ENCODE results near the gene SMCHD1.

SMCHD1 gene

GRCh38 chr18:2655178-2655953, at the start of gene SMCHD1:
SMCHD1 (plus strand) TSS chr18:2655726; CDS start chr18:2656076, 350 bp downstream.
- peak; percentile 86 for DNase-seq (ENCODE audit: low spot score)

- no peak for DNase-seq (ENCODE audit: low spot score)
Observed at GRCh38 chr18:2606335-2606734, 49.2 kb upstream of the SMCHD1 start.

- no peak for DNase-seq (ENCODE audit: low spot score)
Observed at GRCh38 chr18:2609604-2610003, 45.9 kb upstream of the SMCHD1 start.

GRCh38 chr18:2610549-2610948, 45.0 kb upstream of the SMCHD1 start:
- no peak for DNase-seq (ENCODE audit: low spot score)

- DNase-seq (ENCODE audit: low spot score) = no peak
Observed at GRCh38 chr18:2612996-2613395, 42.5 kb upstream of the SMCHD1 start.

GRCh38 chr18:2617401-2617998, 38.0 kb upstream of the SMCHD1 start:
- no peak for DNase-seq (ENCODE audit: low spot score)

- DNase-seq (ENCODE audit: low spot score) = no peak
Observed at GRCh38 chr18:2618009-2618408, 37.5 kb upstream of the SMCHD1 start.

- no peak for DNase-seq (ENCODE audit: low spot score)
Observed at GRCh38 chr18:2625217-2625616, 30.3 kb upstream of the SMCHD1 start.

- DNase-seq (ENCODE audit: low spot score) = no peak
Observed at GRCh38 chr18:2627821-2628276, 27.7 kb upstream of the SMCHD1 start.

- no peak for DNase-seq (ENCODE audit: low spot score)
Observed at GRCh38 chr18:2629003-2629402, 26.5 kb upstream of the SMCHD1 start.

GRCh38 chr18:2635586-2635985, 19.9 kb upstream of the SMCHD1 start:
- DNase-seq (ENCODE audit: low spot score) = no peak

GRCh38 chr18:2636126-2636631, 19.3 kb upstream of the SMCHD1 start:
- DNase-seq (ENCODE audit: low spot score) = no peak

- DNase-seq (ENCODE audit: low spot score) = peak; percentile 79
Observed at GRCh38 chr18:2641638-2642037, 13.9 kb upstream of the SMCHD1 start.

GRCh38 chr18:2642771-2643170, 12.8 kb upstream of the SMCHD1 start:
- DNase-seq (ENCODE audit: low spot score) = no peak

- DNase-seq (ENCODE audit: low spot score) = no peak
Observed at GRCh38 chr18:2644535-2644934, 11.0 kb upstream of the SMCHD1 start.

GRCh38 chr18:2651981-2652380, 3.5 kb upstream of the SMCHD1 start:
- no peak for DNase-seq (ENCODE audit: low spot score)

GRCh38 chr18:2653467-2653866, 2.1 kb upstream of the SMCHD1 start:
- DNase-seq (ENCODE audit: low spot score) = peak; percentile 19

- no peak for DNase-seq (ENCODE audit: low spot score)
Observed at GRCh38 chr18:2654169-2654927, 1.2 kb upstream of the SMCHD1 start.

- no peak for DNase-seq (ENCODE audit: low spot score)
Observed at GRCh38 chr18:2654928-2655177, 673 bp upstream of the SMCHD1 start.

- DNase-seq (ENCODE audit: low spot score) = no peak
Observed at GRCh38 chr18:2655954-2656236, 369 bp downstream of the SMCHD1 start.

- peak; percentile 60 for DNase-seq (ENCODE audit: low spot score)
Observed at GRCh38 chr18:2656237-2656980, 883 bp downstream of the SMCHD1 start.

GRCh38 chr18:2656981-2657512, 1.5 kb downstream of the SMCHD1 start:
- no peak for DNase-seq (ENCODE audit: low spot score)

Measured in NAMALWA (cell line).